SK-N-MC (cell line): ENCODE results near the gene TMEM161A.

Source experiments
- EZH2 ChIP-seq: fragments of 200-600 bp; sonication (generic); IDR thresholded peaks from one replicate; pipeline ENCODE4 v1.6.1; 2017; ENCODE audit warnings: antibody characterized with exemption
- FOXP2 ChIP-seq: optimal IDR thresholded peaks from 2 replicates; pipeline ENCODE3; 2011; ENCODE audit warnings: mild to moderate bottlenecking, moderate library complexity; ENCODE audit not compliant: insufficient read depth; ENCODE audit errors: extremely low read length, control extremely low read depth
- POLR2AphosphoS5 ChIP-seq: IDR thresholded peaks from 2 replicates; pipeline ENCODE4 v1.6.1; 2012; ENCODE audit warnings: mild to moderate bottlenecking, low read depth, low read length, borderline replicate concordance

DNA sequence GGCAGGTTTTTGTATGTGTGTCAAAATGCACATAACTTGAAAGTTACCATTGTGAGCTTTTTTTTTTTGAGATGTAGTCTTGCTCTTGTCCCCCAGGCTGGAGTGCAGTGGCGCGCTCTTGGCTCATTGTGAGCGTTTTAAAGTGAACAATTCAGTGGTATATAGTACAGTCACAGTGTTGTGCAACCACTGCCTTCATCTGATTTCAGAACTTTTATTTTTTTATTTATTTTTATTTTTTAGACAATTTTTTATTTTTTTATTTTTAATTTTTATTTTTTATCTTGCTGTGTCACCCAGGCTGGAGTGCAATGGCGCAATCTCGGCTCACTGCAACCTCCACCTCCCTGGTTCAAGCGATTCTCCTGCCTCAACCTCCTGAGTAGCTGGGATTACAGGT lies 59.5 kb downstream of the TMEM161A start:
- TF ChIP-seq POLR2AphosphoS5 (no peak), FOXP2 (no peak), EZH2 (no peak)
